Right lobe of liver (tissue), 6 donors: ENCODE measurements around the gene SALL1. TPM values are rescaled to one million over a fixed set of nuclear protein-coding genes. Genes with fewer than 3 reads are reported as not detected.

Experiments used
- ATAC-seq, 4 donors: fragments of 200-7000 bp; cut with Tn5 transposase; one replicate each; pipeline ENCODE4 v1.9.1; 2020; ENCODE audit warnings: mild to moderate bottlenecking in 4 of 4, moderate library complexity in 4 of 4
- DNase-seq, 3 donors: peaks; one replicate each; pipeline ENCODE4 v3.0.0-alpha.2; 2020
- H3K27ac ChIP-seq, 3 donors: fragments of 200-600 bp; one replicate each; pipeline ENCODE4 v1.8.0; 2022
- H3K27me3 ChIP-seq, 2 donors: fragments of 200-600 bp; one replicate each; pipeline ENCODE4 v1.8.0; 2022
- H3K36me3 ChIP-seq, 4 donors: fragments of 200-600 bp; sonication (generic) in 1 of 4; one replicate each; pipeline versions ENCODE4 v1.5.1 to v1.8.0; 2017 to 2022; ENCODE audit warnings: control low read depth in 1 of 4
- H3K4me1 ChIP-seq, 4 donors: fragments of 200-600 bp; sonication (generic) in 1 of 4; one replicate each; pipeline versions ENCODE4 v1.5.1 to v1.8.0; 2017 to 2022; ENCODE audit warnings: control low read depth in 1 of 4
- H3K4me3 ChIP-seq, 3 donors: fragments of 200-600 bp; one replicate each; pipeline ENCODE4 v1.8.0; 2022
- H3K9me3 ChIP-seq, 4 donors: fragments of 200-600 bp; sonication (generic) in 1 of 4; one replicate each; pipeline versions ENCODE4 v1.5.1 to v1.8.0; 2017 to 2022; ENCODE audit warnings: control low read depth in 1 of 4
- POLR2A ChIP-seq: fragments of 450-650 bp; IDR thresholded peaks from one replicate; pipeline ENCODE4 v1.6.1; 2017; ENCODE audit warnings: antibody characterized with exemption, mild to moderate bottlenecking
- WGBS: methylation state at CpG from one replicate; pipeline ENCODE4 v1.1.6; 2018; ENCODE audit warnings: low coverage, low lambda C conversion rate; ENCODE audit not compliant: insufficient coverage; ENCODE audit errors: missing lambda C conversion rate; 5-methylcytosine and 5-hydroxymethylcytosine counted together
- intact Hi-C, 2 donors: fragments of 100-400 bp; cut with DNase I; formaldehyde crosslinking; loops; one replicate each; pipeline versions ENCODE4 v1.11.2 to v1.14.1; 2022
- total RNA-seq, 6 experiments: library from RNA; depleted of rRNA in 2 of 6; stranded (reverse); fragments of >200 nt in 2 of 6; fragmentation: NEBNext Ultra II Directional in 3 of 6; extraction: Animal tissue kit (Norgen Biotek cat#: 25700) in 3 of 6; gene quantifications; one replicate each; pipeline versions ENCODE4 v1.1.0 to v1.2.4, GENCODE V29; 2016 to 2023
- TF ChIP-seq, protein P1 (sequence below), 4 donors: fragments of 200-600 bp in 3 of 4; fragments of 450-650 bp in 1 of 4; IDR thresholded peaks; one replicate each; pipeline versions ENCODE4 v1.5.1 to v1.8.0; 2016 to 2022; ENCODE audit warnings: antibody characterized with exemption in 4 of 4, mild to moderate bottlenecking in 2 of 4
- donor health status: DM: no; HTN: yes; CAD: no.
- donor health status: DM: no; HTN: no; CAD: no.
- donor health status: DM: no; HTN: no; CAD: no.
- donor health status: DM: no; HTN: yes; CAD: no.
- donor health status: DM: no; HTN: yes; CAD: no.

The SALL1 gene
- total RNA-seq, 6 experiments from 2014 or later: 22.9 to 30.1 (median 26.4) TPM

DNA sequence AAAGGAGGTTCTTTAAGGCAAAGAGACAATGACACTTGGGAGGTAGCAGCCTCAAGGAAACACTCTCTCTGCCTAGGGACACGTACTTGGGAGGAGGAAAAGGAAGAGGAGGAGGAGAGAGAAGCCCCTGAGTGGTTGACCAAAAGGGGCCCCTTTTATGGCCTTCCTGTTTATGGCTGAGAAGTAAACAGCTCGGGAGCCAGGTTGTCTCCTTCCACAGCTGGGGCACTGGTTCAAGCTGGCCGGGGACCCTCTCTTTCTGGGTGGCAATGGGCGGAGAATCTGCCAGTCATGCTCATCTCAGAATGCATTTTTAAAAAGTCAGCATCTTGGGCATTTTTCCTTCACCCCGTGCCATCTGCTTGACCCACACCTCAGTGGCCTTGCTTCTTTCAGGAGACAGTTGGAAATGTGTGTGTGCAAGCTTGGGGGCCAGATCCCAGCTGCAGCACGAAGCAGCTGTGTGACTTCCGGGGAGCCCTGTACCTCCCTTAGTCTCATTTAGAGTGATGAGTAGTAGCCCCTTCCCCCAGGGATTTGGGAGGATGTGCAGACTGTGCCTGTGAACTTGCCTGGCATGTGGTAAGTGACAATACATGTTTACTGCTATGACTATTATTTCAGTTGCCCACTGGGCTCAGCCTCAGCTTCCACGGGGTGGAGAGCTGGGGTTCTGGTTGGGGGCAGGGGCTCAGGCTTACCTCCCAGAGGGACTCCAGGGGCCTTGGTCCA, 33.8 kb upstream of the SALL1 start:
- TF ChIP-seq, protein P1, sequence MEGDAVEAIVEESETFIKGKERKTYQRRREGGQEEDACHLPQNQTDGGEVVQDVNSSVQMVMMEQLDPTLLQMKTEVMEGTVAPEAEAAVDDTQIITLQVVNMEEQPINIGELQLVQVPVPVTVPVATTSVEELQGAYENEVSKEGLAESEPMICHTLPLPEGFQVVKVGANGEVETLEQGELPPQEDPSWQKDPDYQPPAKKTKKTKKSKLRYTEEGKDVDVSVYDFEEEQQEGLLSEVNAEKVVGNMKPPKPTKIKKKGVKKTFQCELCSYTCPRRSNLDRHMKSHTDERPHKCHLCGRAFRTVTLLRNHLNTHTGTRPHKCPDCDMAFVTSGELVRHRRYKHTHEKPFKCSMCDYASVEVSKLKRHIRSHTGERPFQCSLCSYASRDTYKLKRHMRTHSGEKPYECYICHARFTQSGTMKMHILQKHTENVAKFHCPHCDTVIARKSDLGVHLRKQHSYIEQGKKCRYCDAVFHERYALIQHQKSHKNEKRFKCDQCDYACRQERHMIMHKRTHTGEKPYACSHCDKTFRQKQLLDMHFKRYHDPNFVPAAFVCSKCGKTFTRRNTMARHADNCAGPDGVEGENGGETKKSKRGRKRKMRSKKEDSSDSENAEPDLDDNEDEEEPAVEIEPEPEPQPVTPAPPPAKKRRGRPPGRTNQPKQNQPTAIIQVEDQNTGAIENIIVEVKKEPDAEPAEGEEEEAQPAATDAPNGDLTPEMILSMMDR (IDR thresholded peaks at IDR 0.05): no peak
- TF ChIP-seq POLR2A: no peak
- intact Hi-C loops: no loop called here
- no peak overlapping the region for H3K4me3 ChIP-seq
- peaks cover 0 to 9% (median 0%) of the 10 kb centered on the region in 4 donors for H3K4me1 ChIP-seq
- no peak for ATAC-seq
- 21% methylated on average over 6 of the region's 8 CpGs for WGBS
- no peak overlapping the region for H3K27ac ChIP-seq
- no peaks in the 10 kb centered on the region for H3K9me3 ChIP-seq
- no peaks in the 10 kb centered on the region for H3K36me3 ChIP-seq
- H3K27me3 ChIP-seq: no peaks in the 10 kb centered on the region
- no peak for DNase-seq

DNA sequence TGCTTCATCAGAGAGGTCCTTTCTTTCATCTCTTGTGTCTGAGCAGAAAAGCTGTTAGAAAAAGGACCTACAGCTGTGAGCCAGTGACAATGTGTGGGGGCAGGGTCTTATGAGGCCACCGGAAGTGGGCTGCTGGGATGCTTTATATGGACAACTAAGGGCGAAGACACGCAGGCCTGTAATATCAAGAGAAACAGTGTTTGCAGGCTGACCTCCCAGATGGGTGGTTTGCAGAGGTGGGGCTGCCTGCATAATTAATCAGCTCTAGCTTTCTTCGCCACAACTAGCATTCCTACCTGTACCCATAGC, 30.4 kb upstream of the SALL1 start:
- Histone ChIP-seq H3K4me1 (peaks cover 0 to 9% (median 0%) of the 10 kb centered on the region in 4 donors), H3K4me3 (no peak overlapping the region), H3K9me3 (no peaks in the 10 kb centered on the region), H3K27me3 (no peaks in the 10 kb centered on the region), H3K36me3 (no peaks in the 10 kb centered on the region), H3K27ac (no peak overlapping the region)
- TF ChIP-seq POLR2A: no peak
- TF ChIP-seq, protein P1 (IDR thresholded peaks at IDR 0.05): no peak
- WGBS: 63% methylated on average over 3 of the region's 4 CpGs
- ATAC-seq: no peak
- no peak for DNase-seq
- intact Hi-C loops: no loop called here

DNA sequence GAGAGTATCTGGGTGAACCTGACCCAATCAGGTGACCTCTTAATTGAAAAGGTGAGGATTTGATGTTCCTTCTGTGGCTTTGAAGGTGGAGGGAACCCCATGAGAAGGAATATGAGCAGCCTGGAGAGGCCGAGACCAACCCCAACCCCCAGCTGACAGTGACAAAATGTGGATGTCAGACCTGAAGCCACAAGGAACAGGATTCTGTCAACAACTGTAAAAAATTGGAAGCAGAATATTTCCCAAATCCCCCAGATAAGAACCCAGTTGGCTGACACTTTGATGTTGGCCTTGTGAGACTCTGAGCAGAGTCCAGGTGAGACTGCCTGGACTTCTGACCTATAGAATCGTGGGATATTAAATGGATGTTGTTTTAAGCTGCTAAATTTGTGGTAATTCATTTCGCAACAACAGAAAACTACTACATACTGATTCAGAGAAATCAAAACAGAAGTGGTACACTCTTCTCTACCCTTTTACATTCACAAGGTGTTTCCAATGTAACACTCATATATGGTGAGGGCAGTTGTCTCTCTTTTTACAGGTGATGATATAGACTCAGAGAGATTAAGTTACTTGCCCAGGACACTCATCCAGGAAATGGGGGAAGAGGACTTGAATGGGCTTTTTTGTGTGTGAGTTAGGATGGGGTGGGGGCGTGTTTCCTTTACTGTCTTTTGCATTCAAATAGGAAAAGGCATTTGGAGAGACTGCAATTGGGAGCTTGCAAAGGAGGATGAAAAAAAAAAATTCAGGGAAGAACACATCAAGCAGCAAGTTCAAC, 29.8 kb upstream of the SALL1 start:
- ATAC-seq (peak; percentile 23 to 64 (median 48)), DNase-seq (no peak)
- H3K36me3 ChIP-seq: no peaks in the 10 kb centered on the region
- no peaks in the 10 kb centered on the region for H3K27me3 ChIP-seq
- H3K4me3 ChIP-seq: no peak overlapping the region
- TF ChIP-seq POLR2A: no peak
- TF ChIP-seq, protein P1 (IDR thresholded peaks at IDR 0.05): no peak
- H3K9me3 ChIP-seq: no peaks in the 10 kb centered on the region
- 65% methylated on average over 4 of the region's 4 CpGs for WGBS
- intact Hi-C loops: no loop called here
- no peak overlapping the region for H3K27ac ChIP-seq
- H3K4me1 ChIP-seq: peaks cover 0 to 9% (median 0%) of the 10 kb centered on the region in 4 donors

DNA sequence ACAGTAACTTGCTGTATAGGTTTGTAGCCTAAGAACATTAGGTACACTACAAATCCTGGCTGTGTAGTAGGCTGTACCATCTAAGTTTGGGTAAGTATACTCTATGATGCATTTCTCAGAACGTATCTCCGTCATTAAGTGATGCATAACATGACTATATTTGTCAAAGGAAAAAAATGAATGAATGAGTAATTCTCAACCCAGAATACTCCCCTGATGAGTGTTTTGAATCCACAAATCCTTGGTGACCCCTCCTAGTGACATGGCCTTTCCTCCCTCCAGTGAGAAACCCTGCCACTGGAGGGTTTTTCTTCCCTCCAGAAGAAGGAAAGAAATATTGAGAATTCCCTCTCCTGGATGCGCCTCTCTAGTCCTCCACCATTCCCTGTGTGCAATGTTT, 24.0 kb upstream of the SALL1 start:
- Histone ChIP-seq H3K36me3 (no peaks in the 10 kb centered on the region), H3K27ac (no peak overlapping the region), H3K9me3 (no peaks in the 10 kb centered on the region), H3K27me3 (no peaks in the 10 kb centered on the region), H3K4me1 (no peaks in the 10 kb centered on the region), H3K4me3 (no peak overlapping the region)
- 83% methylated on average over 2 of the region's 3 CpGs for WGBS
- intact Hi-C loops: no loop called here
- DNase-seq (no peak), ATAC-seq (no peak)
- no peak for TF ChIP-seq POLR2A
- TF ChIP-seq, protein P1 (IDR thresholded peaks at IDR 0.05): no peak
